Fibroblast of the aortic adventitia (primary cell): ENCODE data around the gene OR52N1. TPM values are rescaled to one million over a fixed set of nuclear protein-coding genes. Genes with fewer than 3 reads are reported as not detected.

Experiments used
- DNase-seq: peaks from one replicate; pipeline ENCODE4 v3.0.0-alpha.2; 2010; ENCODE audit warnings: low read depth
- H3K4me3 ChIP-seq: 2 replicates; pipeline ENCODE4 v1.5.1; 2011; ENCODE audit warnings: low read depth, mild to moderate bottlenecking, control low read depth, low read length, moderate library complexity
- CTCF ChIP-seq: IDR thresholded peaks from 2 replicates; pipeline ENCODE4 v1.5.1; 2011; ENCODE audit warnings: mild to moderate bottlenecking, low read length, control low read depth, inconsistent platforms; ENCODE audit not compliant: insufficient read depth
- total RNA-seq: library from RNA; depleted of rRNA; stranded (reverse); fragments of >200 nt; gene quantifications from 2 replicates; pipeline ENCODE4 v1.2.3, GENCODE V29; 2012; ENCODE audit warnings: low replicate concordance

The OR52N1 gene
- total RNA-seq, 1 donor = not detected

DNA sequence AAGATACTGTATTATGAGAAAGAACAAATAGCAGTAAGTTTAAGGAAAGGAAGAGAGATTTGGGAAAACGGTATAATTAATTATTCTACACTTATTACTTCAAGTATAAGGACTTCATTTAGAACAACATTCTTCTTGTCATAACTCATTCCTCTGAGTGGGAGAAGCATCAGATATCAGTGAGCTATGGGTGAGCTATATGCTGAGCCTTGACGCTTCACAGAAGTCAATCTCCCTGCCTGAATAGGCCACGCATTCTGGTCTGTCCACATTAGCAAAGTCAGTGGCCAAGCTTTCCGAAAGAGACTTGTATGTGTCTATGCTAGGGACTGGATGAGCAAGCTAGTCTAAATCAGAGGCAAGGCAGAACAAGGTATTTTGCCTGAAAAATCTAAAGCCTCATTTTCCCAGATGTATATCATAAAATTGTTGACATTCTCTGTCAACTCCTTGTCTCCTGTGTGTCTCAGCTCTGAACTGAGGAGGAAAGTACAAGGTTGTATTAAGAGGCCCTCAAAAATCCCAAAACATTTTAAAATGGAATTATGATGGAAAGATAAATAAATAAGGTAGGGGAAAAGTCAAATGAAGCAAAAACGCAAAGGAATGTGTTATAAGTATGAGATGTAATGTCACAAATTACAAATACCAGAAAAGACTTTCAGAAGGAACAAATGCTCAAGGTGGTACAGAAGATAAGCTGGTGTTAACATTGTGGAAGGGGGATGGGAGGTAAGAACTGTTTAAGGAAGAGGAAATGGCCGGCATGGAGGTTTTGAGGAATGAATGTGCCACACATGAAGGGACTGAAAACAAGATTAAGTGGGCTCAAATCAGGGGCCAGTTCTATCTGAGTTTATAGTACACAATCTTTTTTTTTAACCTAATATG, 19.1 kb upstream of the OR52N1 start:
- no peak for TF ChIP-seq CTCF
- no peak for DNase-seq
- H3K4me3 ChIP-seq = no peak overlapping the region

GRCh38 chr11:5809122-5809519, 18.1 kb upstream of the OR52N1 start:
- H3K4me3 ChIP-seq = peak overlapping the region; percentile 76
- no peak for TF ChIP-seq CTCF
- DNase-seq = no peak

GRCh38 chr11:5808500-5809121, 17.5 kb upstream of the OR52N1 start, which contains the start of gene OR52N2:
OR52N2 (plus strand) TSS chr11:5808924; CDS start chr11:5820336, 11,412 bp downstream.
- peak; percentile 81 for DNase-seq
- peak; percentile 76 for TF ChIP-seq CTCF
- peak within 1 kb of the TSS; percentile 76 for H3K4me3 ChIP-seq

DNA sequence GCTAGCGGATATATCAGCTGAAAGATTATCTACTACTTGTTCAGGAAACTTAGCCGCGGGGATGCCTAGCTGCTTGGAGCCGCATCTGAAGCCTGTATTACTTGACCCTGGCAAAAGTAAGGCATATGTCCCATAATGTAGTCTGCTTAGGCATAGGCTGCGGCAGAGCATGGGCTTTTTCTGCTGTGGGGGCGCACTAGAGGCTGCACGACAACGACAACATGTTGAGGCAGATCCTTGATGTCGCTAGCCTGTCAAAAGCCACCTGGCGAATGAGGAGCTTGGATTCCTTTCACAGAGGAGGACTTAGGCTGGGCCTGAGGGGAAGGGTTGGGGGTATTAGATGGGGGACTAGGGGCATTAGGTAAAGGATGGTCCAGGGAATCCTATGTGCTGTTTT, 16.5 kb upstream of the OR52N1 start:
- H3K4me3 ChIP-seq = no peak overlapping the region
- DNase-seq = no peak
- no peak for TF ChIP-seq CTCF

GRCh38 chr11:5803982-5804381, 12.9 kb upstream of the OR52N1 start:
- no peak for TF ChIP-seq CTCF
- no peak overlapping the region for H3K4me3 ChIP-seq
- DNase-seq = no peak

- no peak for TF ChIP-seq CTCF
- no peak for DNase-seq
- H3K4me3 ChIP-seq = no peak overlapping the region
These were observed 5.5 kb upstream of the OR52N1 start for GRCh38 chr11:5796541-5796940.
